ENCODE measurements around the gene BOD1L2.

The BOD1L2 gene

GRCh38 chr18:57198073-57198472 is 51.2 kb downstream of the BOD1L2 start:
- no peak for ATAC-seq
- TF ChIP-seq ZC3H10 (CRISPR knock-in tag; IDR thresholded peaks at IDR 0.05) (no peak), GLIS3 (CRISPR knock-in tag; IDR thresholded peaks at IDR 0.05) (no peak), ZFP3 (CRISPR knock-in tag; IDR thresholded peaks at IDR 0.05) (no peak), ZNF565 (CRISPR knock-in tag; conservative IDR thresholded peaks at IDR 0.05; ENCODE audit: low read depth) (no peak), OSR1 (CRISPR knock-in tag; IDR thresholded peaks at IDR 0.05) (no peak), CSRNP3 (CRISPR knock-in tag; IDR thresholded peaks at IDR 0.05) (no peak), CSDC2 (CRISPR knock-in tag; IDR thresholded peaks at IDR 0.05) (no peak), ARNTL (CRISPR knock-in tag; IDR thresholded peaks at IDR 0.05; ENCODE audit: borderline replicate concordance, low read depth) (no peak), SNAI2 (CRISPR knock-in tag; IDR thresholded peaks at IDR 0.05) (no peak), ZFP30 (CRISPR knock-in tag; IDR thresholded peaks at IDR 0.05) (no peak), ESRRG (CRISPR knock-in tag; IDR thresholded peaks at IDR 0.05) (no peak), PPARA (CRISPR knock-in tag; IDR thresholded peaks at IDR 0.05; ENCODE audit: borderline replicate concordance) (no peak), ZNF70 (CRISPR knock-in tag; IDR thresholded peaks at IDR 0.05) (no peak), ZNF8 (CRISPR knock-in tag; IDR thresholded peaks at IDR 0.05) (no peak), RARB (CRISPR knock-in tag; IDR thresholded peaks at IDR 0.05) (no peak)
- TF ChIP-seq, protein P1, sequence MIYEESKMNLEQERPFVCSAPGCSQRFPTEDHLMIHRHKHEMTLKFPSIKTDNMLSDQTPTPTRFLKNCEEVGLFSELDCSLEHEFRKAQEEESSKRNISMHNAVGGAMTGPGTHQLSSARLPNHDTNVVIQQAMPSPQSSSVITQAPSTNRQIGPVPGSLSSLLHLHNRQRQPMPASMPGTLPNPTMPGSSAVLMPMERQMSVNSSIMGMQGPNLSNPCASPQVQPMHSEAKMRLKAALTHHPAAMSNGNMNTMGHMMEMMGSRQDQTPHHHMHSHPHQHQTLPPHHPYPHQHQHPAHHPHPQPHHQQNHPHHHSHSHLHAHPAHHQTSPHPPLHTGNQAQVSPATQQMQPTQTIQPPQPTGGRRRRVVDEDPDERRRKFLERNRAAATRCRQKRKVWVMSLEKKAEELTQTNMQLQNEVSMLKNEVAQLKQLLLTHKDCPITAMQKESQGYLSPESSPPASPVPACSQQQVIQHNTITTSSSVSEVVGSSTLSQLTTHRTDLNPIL (CRISPR knock-in tag; IDR thresholded peaks at IDR 0.05; ENCODE audit: low read depth): no peak
